ENCODE measurements around the gene PIGZ. TPM values are rescaled to one million over a fixed set of nuclear protein-coding genes. Genes with fewer than 3 reads are reported as not detected.
A peak's percentile ranks its signal among the peaks of the same experiment; 100 is the strongest.
"Not testable (repeated sequence)": the region's sequence is repeated elsewhere in the genome, so short reads cannot be mapped to it uniquely, and the experiment has no call there.

PIGZ gene
- total RNA-seq, 4 donors from 2014 or later, result 5.5 to 10.2 (median 8.4) TPM

DNA sequence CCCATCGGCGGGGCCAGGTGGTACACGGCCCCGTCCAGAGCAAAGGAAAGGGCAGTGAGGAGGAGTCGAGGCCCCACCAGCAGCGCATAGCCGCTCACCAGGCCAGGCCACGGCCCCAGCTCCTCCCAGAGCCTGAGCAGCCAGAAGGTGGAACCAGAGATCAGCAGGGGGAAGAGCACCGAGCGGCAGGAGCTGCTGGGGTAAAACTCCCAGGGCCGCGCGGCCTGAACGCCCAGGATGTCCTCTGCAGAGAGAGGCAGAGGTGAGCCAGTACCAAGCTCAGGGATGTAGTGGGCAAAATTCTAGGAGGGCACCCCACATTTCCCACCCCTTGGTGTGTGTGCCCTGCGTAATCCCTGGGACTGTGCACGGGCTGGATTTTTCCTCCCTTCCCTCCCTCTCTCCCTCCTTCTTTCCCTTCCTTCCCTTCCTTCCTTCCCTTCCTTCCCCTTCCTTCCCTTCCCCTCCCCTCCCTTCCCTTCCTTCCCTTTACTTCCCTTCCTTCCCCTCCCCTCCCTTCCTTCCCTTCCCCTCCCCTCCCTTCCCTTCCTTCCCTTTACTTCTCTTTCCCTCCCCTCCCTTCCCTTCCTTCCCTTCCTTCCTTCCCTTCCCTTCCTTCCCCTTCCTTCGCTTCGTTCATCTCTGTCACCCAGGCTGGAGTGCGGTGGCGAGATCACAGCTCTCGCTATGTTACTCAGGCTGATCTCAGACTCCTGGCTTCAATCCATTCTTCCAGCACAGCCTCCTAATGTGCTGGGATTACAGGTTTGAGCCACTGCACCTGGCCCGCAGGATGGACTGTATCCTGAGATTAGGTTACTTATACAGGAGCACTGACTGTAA, 20.0 kb downstream of the PIGZ start:
- TF ChIP-seq, protein P1, sequence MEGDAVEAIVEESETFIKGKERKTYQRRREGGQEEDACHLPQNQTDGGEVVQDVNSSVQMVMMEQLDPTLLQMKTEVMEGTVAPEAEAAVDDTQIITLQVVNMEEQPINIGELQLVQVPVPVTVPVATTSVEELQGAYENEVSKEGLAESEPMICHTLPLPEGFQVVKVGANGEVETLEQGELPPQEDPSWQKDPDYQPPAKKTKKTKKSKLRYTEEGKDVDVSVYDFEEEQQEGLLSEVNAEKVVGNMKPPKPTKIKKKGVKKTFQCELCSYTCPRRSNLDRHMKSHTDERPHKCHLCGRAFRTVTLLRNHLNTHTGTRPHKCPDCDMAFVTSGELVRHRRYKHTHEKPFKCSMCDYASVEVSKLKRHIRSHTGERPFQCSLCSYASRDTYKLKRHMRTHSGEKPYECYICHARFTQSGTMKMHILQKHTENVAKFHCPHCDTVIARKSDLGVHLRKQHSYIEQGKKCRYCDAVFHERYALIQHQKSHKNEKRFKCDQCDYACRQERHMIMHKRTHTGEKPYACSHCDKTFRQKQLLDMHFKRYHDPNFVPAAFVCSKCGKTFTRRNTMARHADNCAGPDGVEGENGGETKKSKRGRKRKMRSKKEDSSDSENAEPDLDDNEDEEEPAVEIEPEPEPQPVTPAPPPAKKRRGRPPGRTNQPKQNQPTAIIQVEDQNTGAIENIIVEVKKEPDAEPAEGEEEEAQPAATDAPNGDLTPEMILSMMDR (IDR thresholded peaks at IDR 0.05), result no peak
- ATAC-seq (ENCODE audit: low FRiP score) (peak; percentile 25), DNase-seq (ENCODE audit: low spot score) (no peak)

GRCh38 chr3:196947860-196948441, 20.7 kb downstream of the PIGZ start:
- TF ChIP-seq, protein P1 (IDR thresholded peaks at IDR 0.05), result no peak
- ATAC-seq (ENCODE audit: low FRiP score) (peak; percentile 4), DNase-seq (ENCODE audit: low spot score) (no peak)

DNA sequence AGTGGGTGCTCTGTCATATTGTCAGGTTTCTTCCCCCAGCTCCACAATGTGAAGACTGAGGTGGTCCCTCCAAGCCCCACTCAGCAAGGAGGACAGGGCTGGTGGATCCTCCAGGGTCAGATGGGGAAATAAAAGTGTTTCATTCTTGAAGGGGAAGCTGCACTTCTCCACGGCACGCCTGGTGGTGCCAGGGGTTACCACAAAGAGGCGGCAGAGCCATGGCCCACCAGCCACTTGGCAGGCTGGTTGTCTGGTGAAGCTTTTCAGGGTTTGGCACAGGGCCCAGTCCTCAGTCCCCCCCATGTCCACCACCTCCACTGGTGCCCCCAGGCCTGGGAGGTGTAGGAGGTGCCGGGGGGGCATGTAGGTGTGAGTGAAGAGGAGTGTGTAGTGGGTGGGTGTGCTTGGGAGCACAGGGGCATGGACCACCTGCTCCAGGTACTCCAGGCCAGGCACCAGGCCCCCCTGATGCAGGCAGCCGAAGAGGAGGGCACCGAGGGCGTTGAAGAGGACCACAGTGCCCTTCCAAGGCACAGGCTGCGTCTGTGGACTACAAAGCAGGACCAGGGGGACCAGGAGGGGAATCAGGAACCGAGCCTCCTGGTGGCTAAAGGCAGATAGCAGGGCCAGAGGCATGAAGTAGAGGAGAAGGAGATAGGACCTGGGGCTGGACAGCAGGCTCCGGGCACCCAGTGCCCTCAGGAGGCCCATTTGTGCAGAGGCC, 21.3 kb downstream of the PIGZ start:
- ATAC-seq (ENCODE audit: low FRiP score) (no peak), DNase-seq (ENCODE audit: low spot score) (no peak)
- TF ChIP-seq, protein P1 (IDR thresholded peaks at IDR 0.05), result no peak

DNA sequence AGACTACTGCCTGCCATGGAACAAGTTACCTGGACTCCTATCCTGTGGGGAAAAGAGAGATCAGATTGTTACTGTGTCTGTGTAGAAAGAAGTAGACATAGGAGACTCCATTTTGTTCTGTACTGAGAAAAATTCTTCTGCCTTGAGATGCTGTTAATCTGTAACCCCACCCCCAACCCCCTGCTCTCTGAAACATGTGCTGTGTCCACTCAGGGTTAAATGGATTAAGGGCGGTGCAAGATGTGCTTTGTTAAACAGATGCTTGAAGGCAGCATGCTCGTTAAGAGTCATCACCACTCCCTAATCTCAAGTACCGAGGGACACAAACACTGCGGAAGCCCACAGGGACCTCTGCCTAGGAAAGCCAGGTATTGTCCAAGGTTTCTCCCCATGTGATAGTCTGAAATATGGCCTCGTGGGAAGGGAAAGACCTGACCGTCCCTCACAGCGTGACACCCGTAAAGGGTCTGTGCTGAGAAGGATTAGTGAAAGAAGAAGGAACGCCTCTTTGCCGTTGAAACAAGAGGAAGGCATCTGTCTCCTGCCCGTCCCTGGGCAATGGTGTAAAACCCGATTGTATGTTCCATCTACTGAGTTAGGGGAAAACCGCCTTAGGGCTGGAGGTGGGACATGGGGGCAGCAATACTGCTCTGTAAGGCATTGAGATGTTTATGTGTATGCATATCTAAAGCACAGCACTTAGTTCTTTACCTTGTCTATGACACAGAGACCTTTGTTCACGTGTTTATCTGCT, 24.4 kb downstream of the PIGZ start:
- DNase-seq (ENCODE audit: low spot score); ATAC-seq (ENCODE audit: low FRiP score): not testable (repeated sequence)

GRCh38 chr3:196942915-196943277, 25.7 kb downstream of the PIGZ start:
- DNase-seq (ENCODE audit: low spot score) (no peak), ATAC-seq (ENCODE audit: low FRiP score) (peak; percentile 22)
- TF ChIP-seq, protein P1 (IDR thresholded peaks at IDR 0.05), result no peak

- ATAC-seq (ENCODE audit: low FRiP score) (peak; percentile 98), DNase-seq (ENCODE audit: low spot score) (peak; percentile 99)
- TF ChIP-seq, protein P1 (IDR thresholded peaks at IDR 0.05), result peak in 1 of 3 donors; percentile 7
These were observed 26.3 kb downstream of the PIGZ start, which contains the start of gene NCBP2 for GRCh38 chr3:196942226-196942914. Gene NCBP2 (minus strand): TSS chr3:196942528. CDS start chr3:196942503, 25 bp downstream.

Data from omental fat pad (tissue), 4 donors.